Stimulated activated CD8-positive, alpha-beta memory T cell treated with anti-CD3 and anti-CD28 coated beads, Interleukin-12 subunit alpha, Interleukin-12 subunit beta, amount 100 ng/mL, for 24 hours (primary cell): ENCODE data around the gene RNF13.

Source experiments
- DNase-seq: peaks from one replicate; pipeline ENCODE4 v3.0.0-alpha.2; 2020; ENCODE audit errors: extremely low read depth

Gene RNF13

GRCh38 chr3:149812606-149813366 is at the start of gene RNF13:
Gene RNF13 (plus strand): TSS chr3:149813215. CDS start chr3:149846027, 32,812 bp downstream.
- peak; percentile 89 for DNase-seq

DNA sequence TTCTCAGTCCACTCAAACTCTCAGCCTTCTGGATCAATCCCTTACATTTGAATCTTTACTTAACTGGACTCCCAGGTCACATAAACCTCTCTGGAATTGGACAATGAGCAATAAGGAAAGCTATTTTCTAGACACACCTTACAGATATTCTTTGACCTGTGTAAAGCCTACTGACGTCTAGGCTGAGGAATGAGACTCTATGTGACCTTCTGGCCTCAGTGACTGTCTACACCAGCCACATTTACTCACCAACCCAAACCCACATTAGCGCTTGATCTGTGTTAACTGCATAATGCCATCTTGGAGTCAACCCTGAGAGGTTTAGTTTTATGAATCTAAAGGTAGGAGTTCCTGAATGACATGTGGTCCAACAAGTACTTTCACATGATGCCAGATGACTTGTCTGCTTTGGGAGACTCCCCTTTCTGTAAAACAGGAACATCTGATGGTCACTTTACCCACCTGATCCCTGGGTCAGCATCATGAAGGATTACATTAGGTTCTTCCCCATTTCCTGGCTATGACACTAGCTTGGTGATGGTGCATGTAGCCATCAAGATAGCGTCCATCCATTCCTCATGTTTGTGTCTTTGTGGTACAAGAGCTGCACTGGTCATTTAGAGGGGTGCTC is 49.3 kb upstream of the RNF13 start:
- DNase-seq: no peak

- DNase-seq: no peak
Measured at GRCh38 chr3:149764302-149764701, 48.7 kb upstream of the RNF13 start.

DNA sequence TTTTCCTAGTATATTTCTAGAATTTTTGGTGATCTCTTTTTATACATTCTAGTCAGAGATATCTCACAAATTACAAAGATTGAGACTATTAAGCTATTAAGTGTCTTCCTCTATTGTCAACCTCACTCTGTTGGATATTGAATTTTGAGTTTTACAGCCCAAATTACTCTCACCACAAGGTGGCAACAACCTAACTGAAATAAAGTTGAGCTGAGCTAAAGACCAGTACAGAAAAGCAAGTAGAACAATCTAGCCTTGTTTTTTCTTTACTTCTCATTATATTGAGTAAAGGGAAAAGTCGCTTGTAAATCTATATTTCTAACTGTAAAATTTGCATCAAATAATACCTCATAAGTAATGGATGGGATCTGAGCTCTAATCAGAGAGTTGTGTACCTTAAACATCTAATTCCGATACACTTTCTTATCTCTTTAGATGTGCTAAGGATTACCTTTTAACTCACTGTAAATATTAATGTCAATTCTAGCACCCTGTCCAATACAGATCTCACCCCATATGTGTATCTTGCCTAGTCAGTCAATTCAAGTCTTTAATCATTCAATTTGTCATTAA is 47.2 kb upstream of the RNF13 start:
- DNase-seq: no peak

- DNase-seq: no peak
Measured at GRCh38 chr3:149767720-149768119, 45.3 kb upstream of the RNF13 start.

- DNase-seq: no peak
Measured at GRCh38 chr3:149768704-149769103, 44.3 kb upstream of the RNF13 start.

GRCh38 chr3:149770246-149770645 is 42.8 kb upstream of the RNF13 start:
- DNase-seq: no peak

DNA sequence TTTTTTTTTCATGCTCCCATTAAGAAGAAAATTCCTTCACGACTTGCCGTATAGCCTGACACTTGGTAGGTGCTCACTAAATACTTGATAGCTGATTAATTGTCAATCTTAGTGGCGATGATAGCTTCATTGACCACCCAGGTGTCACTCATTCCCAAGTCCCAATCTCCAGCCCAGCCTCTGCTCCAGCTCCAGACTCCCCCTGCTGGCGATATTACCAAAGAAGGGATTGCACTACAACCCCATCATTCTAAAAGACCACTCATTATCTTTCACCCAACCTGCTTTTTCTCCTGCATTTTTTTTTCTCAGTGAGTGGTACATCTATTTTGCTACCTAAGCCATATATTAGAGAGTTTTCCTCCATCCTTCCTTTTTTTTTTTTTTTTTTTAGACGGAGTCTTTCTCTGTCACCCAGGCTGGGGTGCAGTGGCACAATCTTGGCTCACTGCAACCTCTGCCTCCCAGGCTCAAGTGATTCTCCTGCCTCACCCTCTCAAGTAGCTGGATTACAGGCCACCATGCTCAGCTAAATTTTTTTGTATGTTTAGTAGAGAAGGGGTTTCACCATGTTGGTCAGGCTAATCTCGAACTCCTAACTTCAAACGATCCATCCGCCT is 41.3 kb upstream of the RNF13 start:
- no peak for DNase-seq

DNA sequence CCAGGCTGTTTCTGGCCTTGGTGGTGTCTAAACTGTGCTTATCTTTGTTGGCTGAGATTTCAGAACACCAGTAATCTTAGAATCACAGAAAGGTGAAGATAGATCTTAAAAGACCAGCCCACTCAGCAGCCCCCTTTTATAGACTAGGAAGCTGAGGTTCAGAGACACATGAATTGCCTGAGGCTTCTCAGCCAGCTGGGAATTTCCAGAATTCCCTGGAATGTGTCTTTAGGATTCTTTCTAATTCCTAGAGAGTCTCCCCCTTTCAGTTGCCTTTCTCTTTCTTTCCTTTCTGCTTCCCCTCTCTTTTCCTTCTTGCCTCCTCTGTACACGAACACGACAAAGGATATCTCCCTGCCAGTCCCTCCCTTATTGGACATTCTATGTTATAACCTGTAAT is 40.2 kb upstream of the RNF13 start:
- DNase-seq: no peak

DNA sequence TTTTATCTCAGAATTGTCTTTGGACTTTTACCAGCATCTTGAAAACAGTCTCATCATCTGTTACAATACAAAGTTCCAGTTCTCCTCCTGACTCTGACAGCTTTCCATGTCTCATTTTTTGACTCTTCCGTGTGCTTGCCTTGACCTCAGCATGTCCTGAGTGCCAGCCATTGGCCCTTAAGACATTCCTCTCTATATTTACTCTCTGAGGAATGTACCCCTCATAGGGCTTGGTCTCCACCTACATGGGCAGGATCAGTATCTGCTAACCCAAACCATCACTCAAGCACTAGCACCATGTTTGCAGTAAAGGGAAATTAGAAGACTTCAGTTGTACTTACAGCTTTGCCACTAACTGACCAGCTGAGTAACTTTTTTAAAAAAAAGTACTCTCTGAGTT is 36.8 kb upstream of the RNF13 start:
- no peak for DNase-seq

GRCh38 chr3:149777414-149778214 is 35.4 kb upstream of the RNF13 start:
- no peak for DNase-seq

- DNase-seq: no peak
Measured at GRCh38 chr3:149781211-149781610, 31.8 kb upstream of the RNF13 start.

DNA sequence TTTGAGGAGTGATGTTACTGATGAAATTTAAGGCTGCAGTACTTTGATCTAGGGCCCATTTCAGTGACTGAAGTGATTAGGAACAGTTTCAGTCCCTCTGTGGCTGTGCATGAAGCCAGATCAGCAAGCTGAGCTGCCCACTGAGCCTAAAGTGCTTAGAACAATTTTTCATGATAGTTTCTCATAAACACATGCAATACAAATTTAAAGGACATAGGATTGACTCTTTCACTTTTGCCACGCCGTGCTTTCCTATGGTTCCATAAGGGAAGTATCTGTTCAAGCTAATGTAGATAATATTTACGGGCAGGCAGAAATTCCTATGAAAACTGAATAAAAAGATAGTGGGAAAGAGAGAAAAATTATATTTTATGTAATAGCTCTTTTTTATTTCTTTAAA is 31.3 kb upstream of the RNF13 start:
- no peak for DNase-seq

DNA sequence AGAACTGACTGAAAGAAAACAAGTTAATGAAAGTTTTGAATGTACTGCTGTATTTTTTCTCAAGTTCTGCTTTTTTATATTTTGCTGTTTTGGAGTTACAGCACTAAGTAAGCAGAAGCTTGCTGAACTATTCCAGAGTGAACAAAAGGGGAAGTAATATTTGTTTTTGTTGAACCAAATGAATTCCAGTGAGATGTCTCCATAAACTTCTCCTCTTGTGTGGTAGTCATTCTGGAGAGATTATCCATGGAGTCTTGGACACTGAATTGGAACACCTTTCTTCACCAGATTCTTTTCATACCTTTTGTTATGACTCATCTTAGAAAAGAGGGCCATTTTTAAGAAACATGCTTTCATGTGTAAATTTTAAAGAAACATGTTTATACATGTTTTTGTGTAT is 29.4 kb upstream of the RNF13 start:
- DNase-seq: no peak

- DNase-seq: no peak
Measured at GRCh38 chr3:149784064-149784704, 28.8 kb upstream of the RNF13 start.

- no peak for DNase-seq
Measured at GRCh38 chr3:149790268-149790667, 22.7 kb upstream of the RNF13 start.

DNA sequence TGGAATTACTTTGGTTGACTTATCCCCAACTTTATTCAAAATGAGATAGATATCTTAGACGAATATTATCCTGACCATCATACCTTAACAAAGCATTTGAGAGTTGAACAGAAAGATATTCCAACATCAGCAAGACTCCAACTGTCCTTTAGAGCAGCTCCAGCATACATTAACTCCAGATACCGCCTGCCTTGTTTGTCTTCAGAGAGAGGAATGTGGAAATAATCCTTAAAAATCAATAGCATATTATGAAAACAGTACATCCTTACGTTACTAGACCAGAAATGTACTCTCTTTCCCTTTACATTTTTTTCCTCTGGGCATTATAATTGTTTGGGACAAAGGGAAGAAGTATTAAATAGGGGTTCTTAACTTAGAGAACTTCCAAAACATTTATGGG is 22.3 kb upstream of the RNF13 start:
- no peak for DNase-seq

- DNase-seq: no peak
Measured at GRCh38 chr3:149792452-149793270, 20.4 kb upstream of the RNF13 start, which contains the start of gene ANKUB1. Gene ANKUB1 (minus strand): TSS chr3:149792554. CDS start chr3:149792366, 188 bp downstream.

- DNase-seq: no peak
Measured at GRCh38 chr3:149796026-149796425, 17.0 kb upstream of the RNF13 start.

- no peak for DNase-seq
Measured at GRCh38 chr3:149800693-149801092, 12.3 kb upstream of the RNF13 start.
